DMS53 (cell line): Measurements from ENCODE around the gene BTBD9.
A peak's percentile ranks its signal among the peaks of the same experiment; 100 is the strongest.
"Not testable (repeated sequence)": the region's sequence is repeated elsewhere in the genome, so short reads cannot be mapped to it uniquely, and the experiment has no call there.

Source experiments
- DNase-seq: peaks from one replicate; lab custom pipeline; 2025; lab: John Stamatoyannopoulos, UW

Gene BTBD9

DNA sequence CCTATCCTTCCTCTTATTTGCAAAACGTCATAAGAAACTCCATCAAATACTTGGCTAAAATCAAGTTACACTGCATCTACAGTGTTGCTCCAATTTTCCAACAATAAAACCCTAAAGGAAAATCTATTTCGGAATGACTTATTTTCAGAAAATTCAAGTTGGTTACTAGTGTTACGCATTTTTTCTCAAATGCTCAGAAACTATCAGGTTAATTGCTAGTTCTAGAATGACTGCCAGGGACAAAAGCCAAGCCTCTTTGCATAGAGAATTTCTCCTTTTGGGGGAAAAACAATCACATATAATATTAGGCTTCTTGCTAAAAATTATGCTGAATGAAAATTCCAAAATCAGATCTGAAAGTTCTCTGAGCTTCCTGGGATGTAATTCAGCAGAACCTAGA is 210.2 kb downstream of the BTBD9 start:
- no peak for DNase-seq

DNA sequence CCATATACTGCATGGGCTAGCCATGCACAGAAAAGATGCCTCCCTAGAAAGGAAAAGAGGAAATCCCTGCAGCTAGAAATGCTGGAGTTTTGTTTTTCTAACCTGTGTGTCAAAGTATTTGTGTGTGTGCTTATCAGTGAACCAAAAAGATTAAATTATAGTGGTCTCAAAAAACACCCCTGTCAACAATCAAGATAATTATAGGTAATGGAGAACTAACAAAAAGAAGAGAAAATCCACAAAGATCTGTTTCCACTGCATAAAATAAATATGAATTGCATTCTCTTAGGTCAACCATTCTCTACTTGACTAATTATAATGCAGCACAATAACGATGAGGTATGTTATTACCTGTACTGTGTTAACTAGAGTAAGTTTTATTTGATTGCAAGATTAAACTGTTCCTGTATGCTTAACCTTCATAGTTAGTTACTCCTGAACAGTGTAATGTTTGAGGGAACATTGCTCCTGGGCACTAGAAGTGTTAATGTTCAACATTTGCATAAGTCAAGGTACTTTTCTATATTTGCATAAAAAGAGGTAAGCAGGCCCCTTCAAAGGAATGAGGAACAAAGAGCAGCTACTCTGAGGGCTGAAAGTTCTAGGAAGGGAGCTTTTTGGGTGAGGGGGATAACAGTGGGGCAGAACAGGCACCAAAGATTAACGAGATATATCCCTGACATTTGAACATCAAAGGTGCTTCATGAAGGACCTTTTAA is 212.1 kb downstream of the BTBD9 start:
- DNase-seq, result no peak

DNA sequence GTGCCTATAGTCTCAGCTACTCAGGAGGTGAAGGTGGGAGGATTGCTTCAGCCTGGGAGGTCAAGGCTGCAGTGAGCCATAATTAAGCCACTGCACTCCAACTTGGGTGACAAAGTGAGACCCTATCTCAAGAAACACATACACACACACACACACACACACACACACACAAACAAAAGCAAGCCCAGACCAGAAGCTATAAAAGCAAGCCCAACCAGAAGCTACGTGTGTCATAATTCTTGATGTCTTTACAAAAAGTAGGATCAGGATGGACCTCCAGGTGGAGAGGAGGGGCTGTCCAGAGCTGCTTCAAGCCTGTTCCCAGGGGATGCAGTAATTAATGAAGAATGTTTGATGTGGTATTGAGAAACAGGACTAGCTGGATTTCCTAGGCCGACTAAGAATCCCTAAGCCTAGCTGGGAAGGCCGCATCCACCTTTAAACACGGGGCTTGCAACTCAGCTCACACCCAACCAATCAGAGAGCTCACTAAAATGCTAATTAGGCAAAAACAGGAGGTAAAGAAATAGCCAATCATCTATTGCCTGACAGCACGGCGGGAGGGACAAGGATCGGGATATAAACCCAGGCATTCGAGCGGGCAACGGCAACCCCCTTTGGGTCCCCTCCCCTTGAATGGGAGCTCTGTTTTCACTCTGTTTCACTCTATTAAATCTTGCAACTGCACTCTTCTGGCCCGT is 213.8 kb downstream of the BTBD9 start:
- not testable (repeated sequence) for DNase-seq

DNA sequence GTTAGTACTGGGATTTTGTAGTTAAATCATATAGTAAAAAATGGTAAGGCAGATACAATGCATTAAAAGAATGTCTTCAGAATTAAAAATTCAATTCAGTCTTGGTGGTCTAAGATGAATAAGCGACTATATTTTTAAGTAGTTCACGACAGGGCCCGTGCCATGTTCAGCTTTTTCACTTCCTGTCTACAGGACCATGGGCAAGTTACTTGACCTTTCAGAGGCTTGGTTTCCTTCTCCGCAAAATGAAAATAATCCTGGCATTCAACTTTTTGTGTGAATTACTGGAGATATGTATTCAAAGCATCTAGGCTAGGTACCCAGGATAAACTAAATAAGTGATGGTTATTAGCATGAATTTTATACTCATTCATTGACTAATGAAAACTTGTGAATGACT is 216.0 kb downstream of the BTBD9 start:
- no peak for DNase-seq

DNA sequence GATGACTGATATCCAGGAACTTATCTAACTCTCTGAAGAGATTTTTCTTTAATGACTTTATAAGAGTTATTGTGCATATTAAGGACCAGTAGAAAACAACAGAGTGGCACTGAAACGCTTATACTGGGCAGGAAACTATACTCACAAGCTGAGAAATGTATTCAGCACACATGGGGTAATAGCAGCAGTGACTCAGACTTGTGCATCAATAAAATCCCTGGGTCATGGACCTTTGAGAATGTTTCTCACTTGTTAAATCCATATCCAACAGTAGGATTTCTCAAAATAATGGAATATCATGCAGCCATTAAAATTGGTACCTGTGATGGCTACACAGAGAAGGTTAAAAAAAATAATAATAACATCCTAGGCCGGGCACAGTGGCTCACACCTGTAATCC is 219.5 kb downstream of the BTBD9 start:
- no peak for DNase-seq

DNA sequence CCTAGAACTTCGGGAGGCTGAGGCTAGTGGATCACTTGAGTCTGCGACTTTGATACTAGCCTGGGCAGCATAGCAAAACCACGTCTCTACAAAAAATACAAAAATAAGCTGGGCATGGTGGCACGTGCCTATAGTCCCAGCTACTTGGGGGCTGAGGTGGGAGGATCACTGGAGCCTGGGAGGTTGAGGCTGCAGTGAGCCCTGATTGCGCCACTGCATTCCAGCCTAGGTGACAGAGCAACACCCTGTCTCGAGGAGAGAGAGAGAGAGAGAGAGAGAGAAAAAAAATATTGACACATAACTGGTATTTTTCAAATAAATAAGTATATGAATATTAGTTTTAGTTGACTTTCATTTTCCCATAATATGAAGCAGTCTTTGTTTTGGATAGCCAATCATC is 222.2 kb downstream of the BTBD9 start:
- no peak for DNase-seq

DNA sequence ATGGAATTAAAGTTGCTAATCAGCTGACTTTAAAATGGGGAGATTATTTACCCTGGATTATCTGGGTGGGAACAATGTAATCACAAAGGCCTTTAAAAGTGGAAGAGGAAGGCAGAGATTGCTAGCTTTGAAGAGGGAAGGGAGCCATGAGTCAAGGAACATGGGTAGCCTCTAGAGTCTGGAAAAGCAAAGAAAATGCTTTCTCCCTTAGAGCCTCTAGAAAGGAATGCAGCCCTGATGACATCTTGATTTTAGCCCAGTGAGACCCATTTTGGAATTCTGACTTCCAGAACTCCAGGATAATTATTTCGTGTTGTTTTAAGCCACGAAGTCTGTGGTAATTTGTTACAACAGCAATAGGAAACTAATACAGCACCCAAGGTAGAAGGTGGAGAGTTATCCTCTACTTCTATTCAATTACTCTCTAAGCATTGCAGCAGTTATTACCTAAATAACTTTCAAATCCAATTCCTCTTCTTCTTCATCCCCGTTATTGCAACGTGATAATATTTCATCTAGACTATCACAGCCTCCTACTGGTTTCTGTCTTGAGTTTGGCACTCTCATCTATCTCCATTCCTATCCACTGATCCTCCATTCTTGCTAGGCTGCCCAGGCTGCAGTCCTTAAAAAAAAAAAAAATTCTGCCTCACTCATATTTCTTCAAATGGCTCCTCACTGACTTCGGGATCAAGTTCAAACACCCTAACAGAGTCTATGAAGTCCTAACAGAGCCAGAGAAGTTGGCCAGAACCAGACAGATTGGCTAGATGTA is 224.3 kb downstream of the BTBD9 start:
- no peak for DNase-seq

DNA sequence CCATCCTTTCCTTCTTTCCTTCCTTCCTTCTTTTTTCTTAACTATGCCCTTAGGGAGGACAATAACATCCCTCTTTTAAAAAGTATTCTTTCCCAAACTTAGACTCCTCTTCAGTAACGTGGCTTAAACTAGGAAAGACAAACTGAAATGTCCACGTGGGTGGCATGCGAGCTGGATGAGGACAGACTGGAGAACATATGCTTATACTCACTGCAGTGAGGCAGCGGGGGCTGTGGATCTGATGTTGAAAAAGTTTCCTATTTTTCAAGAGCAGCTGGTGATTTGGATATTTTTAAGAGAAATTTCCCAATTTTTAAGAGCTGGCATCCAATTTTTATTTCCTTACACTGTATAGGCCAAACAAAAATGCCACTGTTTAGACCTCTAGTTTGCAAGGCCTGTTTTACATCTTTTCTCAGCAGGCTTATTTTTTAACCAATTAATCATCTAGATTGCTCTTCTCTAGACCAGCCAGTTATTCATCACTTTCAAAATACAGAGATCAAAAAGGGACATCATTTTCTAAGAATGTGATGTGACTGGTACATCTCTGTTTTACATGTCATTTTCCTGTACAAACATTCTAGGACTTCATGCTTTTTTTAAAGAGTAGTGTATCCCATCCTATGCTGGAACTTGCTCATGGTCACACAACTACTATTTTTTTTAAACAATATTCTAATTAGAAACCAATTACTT is 226.5 kb downstream of the BTBD9 start:
- no peak for DNase-seq

DNA sequence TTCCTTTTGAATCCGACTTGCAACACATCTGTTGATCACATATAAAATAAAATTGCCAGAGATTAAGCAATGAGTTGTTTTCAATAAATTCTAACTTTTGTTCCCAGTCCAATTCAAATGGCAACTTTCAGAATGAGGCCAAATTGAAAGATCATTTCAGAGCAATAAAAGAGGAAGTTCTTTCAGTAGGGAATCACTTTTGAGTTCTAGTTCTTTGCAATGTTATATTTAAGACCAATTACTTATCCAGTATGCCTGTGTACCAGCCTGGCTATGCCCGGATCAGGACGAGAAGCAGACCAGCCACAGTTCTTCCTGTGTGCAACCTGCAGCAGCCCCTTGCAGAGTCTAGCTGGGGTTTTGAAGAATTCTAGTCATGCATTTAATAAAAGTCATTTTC is 232.5 kb downstream of the BTBD9 start:
- DNase-seq, result no peak

DNA sequence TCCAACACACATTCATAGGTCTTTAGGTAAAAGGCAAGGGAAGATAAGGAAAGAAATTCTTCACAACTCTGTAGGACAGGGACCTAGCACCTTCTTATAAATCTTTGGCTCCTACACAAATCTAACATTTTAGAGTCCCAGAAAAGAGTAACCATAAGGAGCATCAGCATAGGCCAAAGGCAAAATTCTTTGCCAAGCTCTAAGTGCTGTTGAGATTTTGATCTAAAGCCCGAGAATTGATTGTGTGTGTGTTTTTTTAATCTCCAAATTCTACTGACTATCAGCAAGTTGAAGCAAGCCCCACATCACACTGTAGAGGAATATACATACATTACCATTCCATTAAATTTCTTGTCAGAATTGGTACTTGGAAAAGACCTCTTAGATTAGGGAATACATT is 233.6 kb downstream of the BTBD9 start:
- no peak for DNase-seq

DNA sequence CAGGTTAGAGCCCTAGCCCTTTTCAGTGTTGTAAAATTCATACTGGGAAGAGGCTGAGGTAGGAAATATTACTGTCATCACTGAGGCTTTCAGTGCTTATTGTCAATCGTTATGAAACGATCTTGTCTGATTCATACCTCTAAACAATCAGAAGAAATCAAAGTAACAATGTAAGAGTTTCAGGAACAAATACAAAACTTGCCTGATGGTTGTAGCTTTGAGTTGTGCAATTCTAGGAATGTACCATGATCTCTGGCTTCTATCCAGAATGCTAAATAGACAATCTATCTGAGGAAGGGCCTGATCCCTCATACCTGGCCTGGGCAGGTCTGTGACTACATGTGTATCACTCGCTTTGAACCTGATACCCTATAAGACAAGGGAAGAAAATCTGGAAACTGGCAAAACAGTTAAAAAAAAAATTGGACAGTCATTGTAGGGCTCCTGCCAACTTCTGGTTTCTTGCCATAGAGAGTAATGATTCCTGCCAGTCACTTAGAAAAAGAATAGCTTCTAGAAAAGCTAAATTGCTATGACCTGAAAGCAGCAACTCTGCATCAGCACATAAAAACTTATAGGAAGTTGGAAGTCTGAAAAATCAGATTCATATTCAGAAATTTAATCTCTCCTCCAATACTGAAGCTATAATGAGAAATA is 234.7 kb downstream of the BTBD9 start:
- DNase-seq, result no peak

DNA sequence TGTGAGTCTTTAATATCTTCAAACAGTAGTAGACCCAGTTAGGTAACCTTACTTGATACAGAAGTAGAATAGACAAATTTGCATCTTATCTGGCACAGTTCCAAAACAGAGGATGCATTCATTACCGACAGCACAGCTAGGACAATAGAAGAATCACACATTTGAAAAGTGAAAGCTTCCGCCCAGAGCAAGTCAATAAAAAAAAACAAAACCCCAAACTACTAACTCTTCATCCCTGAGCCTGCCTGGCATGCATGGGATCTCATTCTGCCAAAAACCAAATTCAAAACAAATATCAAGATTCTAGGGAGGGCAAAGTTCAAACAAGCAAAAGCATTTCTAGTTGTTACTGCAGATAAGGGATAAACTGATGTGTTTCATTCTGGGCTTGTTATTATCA is 235.4 kb downstream of the BTBD9 start:
- DNase-seq, result no peak

DNA sequence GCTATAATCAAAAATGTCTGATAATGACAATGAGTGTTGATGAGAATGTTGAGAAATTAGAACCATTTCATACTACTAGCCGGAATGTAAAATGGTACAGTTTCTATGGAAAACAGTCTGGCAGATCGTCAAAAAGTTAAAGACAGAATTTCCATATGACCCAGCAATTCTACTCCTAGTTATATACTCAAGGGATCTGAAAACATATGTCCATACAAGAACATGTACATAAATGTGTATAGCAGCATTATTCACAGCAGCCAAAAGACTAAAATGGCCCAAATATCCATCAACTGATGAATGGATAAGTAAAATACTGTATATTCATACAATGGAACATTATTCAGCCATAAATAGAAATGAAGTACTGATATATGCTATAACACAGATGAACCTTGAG is 236.2 kb downstream of the BTBD9 start:
- DNase-seq, result no peak

DNA sequence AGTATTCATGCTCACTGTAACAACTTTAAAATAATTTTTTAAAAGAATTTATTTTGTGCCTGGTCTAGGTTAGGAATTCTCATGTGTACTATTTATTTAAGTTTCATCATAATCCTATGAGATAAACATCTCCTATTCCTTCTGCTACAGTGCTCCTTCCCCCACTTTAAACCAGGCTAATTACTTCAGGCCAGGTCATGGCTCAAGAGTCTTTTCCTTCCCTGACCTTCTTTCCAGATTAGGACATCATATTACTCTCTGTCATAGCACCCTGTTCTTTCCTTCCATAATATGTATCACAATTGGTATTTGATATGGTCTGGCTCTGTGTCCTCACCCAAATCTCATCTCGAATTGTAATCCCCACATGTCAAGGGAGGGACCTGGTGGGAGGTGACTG is 239.0 kb downstream of the BTBD9 start:
- DNase-seq, result no peak

DNA sequence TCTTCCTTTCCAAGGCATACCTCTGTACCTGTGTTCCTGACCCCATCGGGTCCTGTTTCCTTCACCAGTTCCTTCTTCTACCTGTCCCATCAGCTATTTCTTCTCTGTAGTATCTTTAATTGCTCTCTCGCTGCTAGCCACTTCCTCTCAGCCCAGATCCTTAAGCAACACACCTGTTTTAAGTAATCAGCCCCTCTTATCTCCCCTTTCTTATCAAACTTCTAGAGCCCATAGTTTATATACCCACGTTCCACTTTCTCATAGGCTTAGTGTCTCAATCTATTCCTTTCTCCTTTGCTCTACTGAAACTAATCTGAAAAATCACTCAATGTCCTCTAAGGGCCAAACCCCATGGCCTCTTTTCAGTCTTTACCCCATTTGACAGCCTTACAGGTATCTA is 239.6 kb downstream of the BTBD9 start:
- no peak for DNase-seq

DNA sequence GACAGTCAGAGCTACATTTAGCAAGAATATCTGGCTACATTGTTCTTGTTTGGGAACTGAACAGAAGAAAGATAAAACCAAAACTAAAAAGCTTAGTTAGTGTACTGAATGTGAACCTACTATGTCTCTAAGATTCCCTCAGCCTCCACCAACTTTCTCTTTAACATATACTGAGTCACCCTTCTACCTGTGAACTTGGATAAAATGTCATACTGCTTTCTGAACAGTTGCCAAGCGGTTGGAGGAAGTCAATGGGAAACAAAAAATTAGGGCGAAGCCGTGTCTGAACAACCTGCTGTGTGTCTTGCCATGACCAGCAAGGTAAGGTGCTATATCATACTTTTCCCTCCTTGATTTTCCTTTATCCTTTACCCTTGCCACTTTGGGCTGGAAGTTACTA is 243.5 kb downstream of the BTBD9 start:
- DNase-seq, result no peak

DNA sequence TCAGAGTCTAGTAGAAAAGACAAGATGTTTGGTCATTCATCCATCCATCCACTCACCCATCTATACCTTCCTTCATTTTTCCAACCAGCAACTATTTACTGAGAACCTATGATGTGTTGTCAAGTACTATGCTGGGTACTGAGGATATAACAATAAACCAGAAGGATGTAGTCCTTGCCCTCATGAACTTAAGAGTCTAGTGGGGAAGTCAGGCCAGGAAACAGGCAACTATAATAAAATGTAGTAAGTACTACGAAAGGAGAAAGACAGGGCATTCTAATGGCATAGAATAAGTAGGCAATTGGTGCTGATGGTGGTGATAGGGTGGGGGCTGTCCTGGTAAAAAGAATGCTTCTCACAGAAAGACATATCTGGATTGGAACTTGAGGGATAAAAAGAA is 245.7 kb downstream of the BTBD9 start:
- no peak for DNase-seq

DNA sequence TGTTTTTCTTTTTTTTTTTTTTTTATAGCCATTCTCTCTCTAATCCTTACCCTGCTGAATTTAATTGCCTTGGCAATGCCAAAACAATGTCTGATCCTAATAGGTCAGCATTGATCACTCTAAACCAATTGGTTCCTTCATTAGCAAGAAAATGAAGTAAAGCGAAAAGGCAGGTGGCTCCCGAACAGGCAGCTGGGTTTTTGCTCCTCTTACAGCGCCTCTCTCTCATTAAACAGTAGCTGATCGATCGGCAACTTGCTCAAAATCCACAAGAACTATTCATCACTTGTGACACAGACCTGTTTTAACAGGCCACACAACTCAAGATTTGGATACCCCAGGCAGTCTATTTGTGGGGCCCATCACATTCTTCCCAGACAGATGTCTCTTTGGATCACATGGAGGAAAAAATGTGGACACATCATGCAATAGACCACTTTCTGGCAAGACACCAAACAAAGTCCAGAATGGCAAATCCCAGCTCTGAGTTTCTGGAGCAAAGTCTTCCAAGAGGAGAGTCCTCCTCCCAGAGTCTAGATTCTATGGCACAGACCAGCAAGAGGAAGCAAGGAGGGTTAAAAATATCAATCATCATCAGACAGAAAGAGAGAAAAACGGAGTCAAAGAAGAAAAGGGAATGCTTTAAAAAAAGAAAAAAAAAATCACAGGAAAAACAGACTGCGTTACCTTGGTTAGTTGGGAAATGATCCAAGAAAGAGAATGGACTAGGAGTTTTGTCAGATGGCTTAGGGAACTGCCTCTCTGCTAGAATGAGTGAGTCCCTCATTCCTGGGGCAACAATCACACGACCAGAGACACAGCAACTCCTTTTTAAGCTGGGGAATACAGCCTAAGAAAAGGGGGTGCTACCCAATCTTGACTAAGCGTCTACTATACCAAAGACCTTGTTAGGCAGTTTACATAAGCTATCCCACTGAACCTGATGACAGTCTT is 247.8 kb downstream of the BTBD9 start:
- no peak for DNase-seq

DNA sequence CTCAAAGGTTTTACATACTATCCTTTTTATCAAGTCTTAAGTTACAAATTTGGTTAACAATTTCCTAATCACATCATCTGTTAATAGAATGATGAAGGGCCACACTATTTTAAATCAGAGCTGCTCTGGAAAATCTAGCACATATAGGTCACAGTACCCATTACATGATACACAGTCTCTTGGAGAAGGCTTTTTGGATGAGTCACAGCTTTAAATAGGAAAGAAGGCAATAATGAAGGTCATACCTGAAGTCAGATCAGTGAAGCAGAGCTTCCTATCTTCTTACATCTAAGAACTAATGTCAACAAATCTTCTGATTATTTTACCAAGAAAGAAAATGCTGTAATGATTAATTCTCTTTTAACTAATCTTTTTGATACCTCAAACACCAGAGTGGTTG is 248.5 kb downstream of the BTBD9 start:
- DNase-seq, result peak; percentile 7

DNA sequence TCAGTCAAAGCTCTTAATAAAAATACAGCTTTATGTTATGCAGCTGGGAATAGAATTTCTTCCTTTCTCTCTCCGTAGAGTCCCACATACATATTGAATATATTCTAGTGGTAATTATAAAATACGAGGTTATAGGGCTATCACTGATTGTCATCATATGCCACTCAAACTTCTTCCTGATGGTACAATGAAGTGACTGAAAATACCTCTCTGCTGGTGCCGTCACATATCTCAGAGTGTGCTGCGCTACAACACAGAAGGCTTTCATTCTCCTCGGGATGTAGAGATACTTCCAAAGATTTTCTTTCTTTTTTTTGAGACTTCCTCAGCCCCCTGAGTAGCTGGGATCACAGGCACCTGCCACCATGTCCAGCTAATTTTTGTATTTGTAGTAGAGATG is 249.9 kb downstream of the BTBD9 start:
- no peak for DNase-seq

DNA sequence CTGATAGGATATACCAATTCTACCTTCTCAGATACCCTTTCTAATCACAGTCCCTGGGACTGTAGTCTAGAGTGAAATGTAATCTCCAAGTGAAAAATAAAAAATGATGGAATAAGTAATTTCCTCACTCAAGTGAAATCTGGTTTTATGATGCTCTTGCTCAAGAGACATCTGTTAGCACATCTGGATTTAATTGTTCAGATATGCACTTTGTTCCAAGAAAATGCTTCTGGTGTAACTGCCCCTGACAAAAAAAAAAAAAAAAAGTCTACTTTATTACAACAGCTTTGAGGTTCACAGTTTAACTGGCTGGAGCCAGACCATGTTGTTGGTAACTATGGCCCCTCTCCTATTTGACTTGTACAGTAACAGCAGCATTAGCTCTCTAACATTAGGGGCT is 251.8 kb downstream of the BTBD9 start:
- no peak for DNase-seq
